Gastroesophageal sphincter (tissue), 4 donors: ENCODE results near the gene IL19. TPM values are rescaled to one million over a fixed set of nuclear protein-coding genes. Genes with fewer than 3 reads are reported as not detected.

Experiments
- ATAC-seq: fragments of 150-250 bp; one replicate; pipeline ENCODE4 v1.9.1; 2016; ENCODE audit warnings: mild to moderate bottlenecking, moderate library complexity
- H3K27ac ChIP-seq, 4 donors: fragments of 200-600 bp; sonication (generic) in 3 of 4; 1 replicate in 3 of 4; 2 replicates in 1 of 4; pipeline ENCODE4 v1.5.1; 2016 to 2019
- H3K27me3 ChIP-seq: fragments of 200-600 bp; sonication (generic); one replicate; pipeline ENCODE4 v1.5.1; 2019
- H3K36me3 ChIP-seq, 2 donors: fragments of 200-600 bp; sonication (generic); one replicate each; pipeline ENCODE4 v1.5.1; 2019; ENCODE audit warnings: control low read depth in 1 of 2
- H3K4me1 ChIP-seq, 3 donors: fragments of 200-600 bp; sonication (generic); 1 replicate in 2 of 3; 2 replicates in 1 of 3; pipeline ENCODE4 v1.5.1; 2016 to 2019; ENCODE audit warnings: control low read depth in 2 of 3
- H3K4me3 ChIP-seq, 2 donors: fragments of 200-600 bp; sonication (generic); one replicate each; pipeline ENCODE4 v1.5.1; 2019; ENCODE audit warnings: mild to moderate bottlenecking in 1 of 2, moderate library complexity in 1 of 2
- H3K9me3 ChIP-seq, 3 donors: fragments of 200-600 bp; sonication (generic); one replicate each; pipeline ENCODE4 v1.5.1; 2017 to 2019; ENCODE audit warnings: control low read depth in 2 of 3
- CTCF ChIP-seq, 4 experiments: fragments of 200-600 bp in 2 of 4; fragments of 450-650 bp in 2 of 4; sonication (generic) in 1 of 4; IDR thresholded peaks; one replicate each; pipeline ENCODE4 v1.5.1; 2017 to 2019; ENCODE audit warnings: antibody characterized with exemption in 4 of 4, mild to moderate bottlenecking in 2 of 4, moderate library complexity in 2 of 4
- EP300 ChIP-seq: sonication (generic); formaldehyde crosslinking; IDR thresholded peaks from one replicate; pipeline ENCODE4 v1.6.1; 2017; ENCODE audit warnings: antibody characterized with exemption, mild to moderate bottlenecking
- POLR2A ChIP-seq, 2 donors: fragments of 450-650 bp; IDR thresholded peaks; one replicate each; pipeline ENCODE4 v1.6.1; 2017; ENCODE audit warnings: antibody characterized with exemption in 2 of 2, mild to moderate bottlenecking in 2 of 2, moderate library complexity in 1 of 2
- POLR2AphosphoS5 ChIP-seq: sonication (generic); formaldehyde crosslinking; IDR thresholded peaks from one replicate; pipeline ENCODE4 v1.6.1; 2017; ENCODE audit warnings: antibody characterized with exemption
- WGBS, 2 donors: methylation state at CpG; one replicate each; pipeline ENCODE4 v1.1.5; 2018; ENCODE audit warnings: low coverage in 1 of 2; 5-methylcytosine and 5-hydroxymethylcytosine counted together
- total RNA-seq, 4 donors: library from RNA; depleted of rRNA; stranded (reverse); fragments of >200 nt; gene quantifications; one replicate each; pipeline ENCODE4 v1.1.0, GENCODE V29; 2016

The IL19 gene
- total RNA-seq, 4 donors from 2014 or later, result 0.27 TPM; not detected in 3

DNA sequence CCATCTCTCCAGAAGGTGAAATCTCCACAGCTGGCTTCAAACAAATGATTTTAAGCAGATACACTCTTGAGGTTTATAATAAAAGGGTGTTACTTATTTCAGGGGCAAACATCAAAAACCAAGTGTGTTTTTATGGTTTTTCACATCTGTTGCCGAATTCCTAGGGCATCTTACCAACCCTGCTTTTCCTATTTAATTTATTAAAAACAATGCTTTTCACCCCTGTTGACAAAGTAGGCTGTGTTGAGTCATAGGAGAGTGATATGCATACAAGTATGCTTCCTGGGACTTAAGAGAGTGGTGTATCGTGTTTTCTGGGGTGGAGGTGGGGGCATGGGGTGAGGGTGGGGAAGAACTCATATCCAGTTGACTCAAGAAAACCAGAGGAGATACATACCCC, 65.5 kb downstream of the IL19 start:
- Histone ChIP-seq H3K4me1 (no peaks in the 10 kb centered on the region), H3K27ac (no peak overlapping the region), H3K27me3 (peaks cover 29% of the 10 kb centered on the region), H3K9me3 (no peaks in the 10 kb centered on the region), H3K36me3 (no peaks in the 10 kb centered on the region), H3K4me3 (no peak overlapping the region)
- 69 to 83% methylated on average over 2 of the region's 2 CpGs for WGBS, 2 donors
- no peak for ATAC-seq
- no peak for TF ChIP-seq POLR2A (IDR thresholded peaks at IDR 0.05)
- TF ChIP-seq CTCF (IDR thresholded peaks at IDR 0.05), result no peak
- TF ChIP-seq EP300, result no peak
- no peak for TF ChIP-seq POLR2AphosphoS5

DNA sequence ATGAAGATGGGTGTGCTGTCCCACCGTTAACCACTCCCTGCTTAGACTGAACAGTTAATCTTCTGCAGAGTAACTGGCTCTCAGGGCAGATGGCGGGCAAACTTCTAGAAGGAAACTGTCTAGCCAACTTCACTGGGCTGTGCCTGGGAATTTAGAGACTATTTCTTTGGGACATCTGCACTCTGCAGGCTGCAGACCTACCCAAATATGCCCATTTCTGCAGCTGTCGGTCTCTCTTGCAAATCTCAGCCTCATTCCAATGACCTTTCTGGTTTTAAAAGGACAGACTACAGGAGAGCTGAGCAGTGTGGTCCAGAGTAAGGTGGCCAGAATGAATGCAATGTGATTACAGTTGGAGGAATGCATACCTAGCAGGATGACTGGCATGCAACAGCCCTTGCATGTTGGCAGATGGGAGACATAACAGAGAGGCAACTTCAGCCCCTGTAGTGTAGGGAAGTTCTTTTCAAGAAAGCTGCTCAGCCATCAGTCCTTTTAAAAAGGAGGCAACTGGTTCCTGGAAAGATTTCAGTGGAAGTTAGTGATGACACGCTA, 68.5 kb downstream of the IL19 start:
- no peak for TF ChIP-seq CTCF (IDR thresholded peaks at IDR 0.05)
- no peak for TF ChIP-seq POLR2A (IDR thresholded peaks at IDR 0.05)
- TF ChIP-seq EP300, result no peak
- no peak for TF ChIP-seq POLR2AphosphoS5
- 74 to 80% methylated on average over 3 of the region's 4 CpGs for WGBS, 2 donors
- Histone ChIP-seq H3K4me1 (no peaks in the 10 kb centered on the region), H3K9me3 (no peaks in the 10 kb centered on the region), H3K36me3 (no peaks in the 10 kb centered on the region), H3K27me3 (peaks cover 29% of the 10 kb centered on the region), H3K27ac (no peak overlapping the region), H3K4me3 (no peak overlapping the region)
- no peak for ATAC-seq

- no peaks in the 10 kb centered on the region for H3K4me1 ChIP-seq
- TF ChIP-seq CTCF (IDR thresholded peaks at IDR 0.05), result no peak
- TF ChIP-seq EP300, result no peak
- no peak for TF ChIP-seq POLR2A (IDR thresholded peaks at IDR 0.05)
- no peak for TF ChIP-seq POLR2AphosphoS5
- no peaks in the 10 kb centered on the region for H3K36me3 ChIP-seq
- peaks cover 29% of the 10 kb centered on the region for H3K27me3 ChIP-seq
- ATAC-seq, result no peak
- H3K9me3 ChIP-seq, result no peaks in the 10 kb centered on the region
- H3K27ac ChIP-seq, result no peak overlapping the region
- 76 to 86% methylated on average over 5 of the region's 7 CpGs for WGBS, 2 donors
- no peak overlapping the region for H3K4me3 ChIP-seq
Measured at GRCh38 chr1:206839857-206840256, 69.3 kb downstream of the IL19 start.

DNA sequence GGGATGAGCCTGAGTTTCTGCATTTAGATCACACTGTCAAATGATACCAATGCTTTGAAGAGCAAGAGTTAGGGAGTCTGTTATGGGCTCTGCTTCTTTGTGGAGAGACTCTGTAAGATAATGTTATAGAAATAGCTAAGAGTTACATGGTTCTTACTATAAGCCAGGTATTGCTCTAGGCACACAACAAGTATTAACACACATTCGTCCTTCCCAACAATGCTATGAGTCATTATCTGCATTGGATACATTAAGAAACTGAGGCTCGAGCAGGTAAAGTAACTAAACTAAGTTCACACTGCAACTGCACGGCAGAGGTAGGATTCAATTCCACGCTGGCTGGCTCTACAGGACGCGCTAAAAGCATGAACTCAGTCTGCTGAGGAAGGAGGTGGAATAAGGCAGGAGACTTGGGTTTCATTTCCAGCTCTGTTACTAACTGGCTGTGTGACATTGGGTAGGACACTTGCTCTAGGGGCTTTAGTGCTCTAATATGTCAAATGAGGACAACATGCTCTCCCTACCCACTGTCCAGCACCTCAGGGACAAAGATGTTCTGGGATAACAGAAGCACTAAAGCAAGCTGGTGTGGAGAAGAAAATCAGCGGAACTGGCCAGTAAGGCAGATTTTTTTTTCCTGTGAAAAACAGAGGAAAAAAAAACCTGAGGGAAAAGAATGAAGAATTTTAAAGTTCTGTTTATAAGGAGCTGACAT, 71.2 kb downstream of the IL19 start:
- no peaks in the 10 kb centered on the region for H3K9me3 ChIP-seq
- peaks cover 12% of the 10 kb centered on the region for H3K27me3 ChIP-seq
- no peaks in the 10 kb centered on the region for H3K4me1 ChIP-seq
- no peak for ATAC-seq
- WGBS, 2 donors, result 77 to 88% methylated on average over 5 to 7 of the region's 7 CpGs
- H3K36me3 ChIP-seq, result no peaks in the 10 kb centered on the region
- TF ChIP-seq POLR2AphosphoS5 (no peak), POLR2A (IDR thresholded peaks at IDR 0.05) (no peak), CTCF (IDR thresholded peaks at IDR 0.05) (no peak), EP300 (no peak)
- H3K27ac ChIP-seq, result no peak overlapping the region
- H3K4me3 ChIP-seq, result no peak overlapping the region

- TF ChIP-seq EP300, result no peak
- TF ChIP-seq CTCF (IDR thresholded peaks at IDR 0.05), result no peak
- no peak for TF ChIP-seq POLR2A (IDR thresholded peaks at IDR 0.05)
- no peak for TF ChIP-seq POLR2AphosphoS5
- ATAC-seq, result no peak
- no peak overlapping the region for H3K27ac ChIP-seq
- no peaks in the 10 kb centered on the region for H3K4me1 ChIP-seq
- no peaks in the 10 kb centered on the region for H3K9me3 ChIP-seq
- H3K27me3 ChIP-seq, result peaks cover 12% of the 10 kb centered on the region
- H3K4me3 ChIP-seq, result no peak overlapping the region
- H3K36me3 ChIP-seq, result no peaks in the 10 kb centered on the region
Measured at GRCh38 chr1:206842854-206843253, 72.3 kb downstream of the IL19 start.
